GM12865 (cell line): ENCODE measurements around the gene SERGEF.

Source experiments
- DNase-seq: peaks from one replicate; pipeline ENCODE4 v3.0.0; 2010; ENCODE audit warnings: low read depth
- H3K4me3 ChIP-seq: 2 replicates; pipeline ENCODE4 v1.5.1; 2011; ENCODE audit warnings: mild to moderate bottlenecking, low read depth, low read length, control low read depth
- CTCF ChIP-seq: IDR thresholded peaks from 2 replicates; pipeline ENCODE4 v1.5.1; 2011; ENCODE audit warnings: low read length, control low read depth, low read depth, inconsistent platforms; ENCODE audit not compliant: insufficient read depth; ENCODE audit errors: missing control alignments

Gene SERGEF

DNA sequence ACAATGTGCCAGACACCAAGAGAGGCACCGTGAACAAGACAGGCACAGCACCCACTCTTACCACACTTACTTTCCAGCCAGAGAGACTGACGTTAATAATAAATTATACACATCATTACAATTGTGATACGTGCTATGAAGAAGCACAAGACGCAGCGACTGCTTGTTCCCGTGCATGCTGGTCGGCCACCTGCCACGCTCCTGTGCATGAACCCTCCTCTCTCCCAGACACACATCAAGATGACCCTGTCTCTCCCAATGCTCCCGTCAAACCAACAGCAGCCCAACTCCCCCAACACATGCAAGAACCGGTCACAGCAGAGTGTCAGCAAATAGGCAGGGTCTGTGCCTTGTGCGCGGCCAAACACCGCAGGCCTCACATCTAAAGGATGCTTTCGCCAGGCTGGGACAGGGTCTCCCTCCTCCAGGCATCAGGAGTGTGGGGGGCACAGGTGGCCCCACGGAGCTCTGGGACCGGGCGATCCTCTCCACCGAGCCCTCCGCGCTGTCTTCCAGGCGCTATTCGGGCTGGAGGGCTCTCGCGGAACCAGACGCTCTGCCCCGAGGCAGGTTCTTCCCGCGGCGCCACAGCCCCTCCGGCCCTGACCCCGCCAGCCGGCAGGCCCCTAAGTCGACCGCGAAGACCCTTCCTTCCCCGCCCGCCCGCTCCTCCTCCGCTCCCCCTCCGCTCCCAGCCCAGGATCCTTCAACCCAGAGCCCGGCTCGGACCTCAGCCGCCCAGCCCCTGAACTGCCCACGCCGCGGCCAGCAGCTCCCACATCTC lies 533 bp downstream of the SERGEF start:
- DNase-seq: peak; percentile 31
- no peak for TF ChIP-seq CTCF
- H3K4me3 ChIP-seq: peak overlapping the region; percentile 89

- DNase-seq: no peak
- no peak for TF ChIP-seq CTCF
- peak overlapping the region; percentile 89; the same call in 1 of the 2 replicates for H3K4me3 ChIP-seq
Measured at GRCh38 chr11:18011633-18012032, 1.2 kb downstream of the SERGEF start.

- TF ChIP-seq CTCF: no peak
- no peak overlapping the region for H3K4me3 ChIP-seq
- DNase-seq: no peak
Measured at GRCh38 chr11:18010977-18011586, 1.8 kb downstream of the SERGEF start.

DNA sequence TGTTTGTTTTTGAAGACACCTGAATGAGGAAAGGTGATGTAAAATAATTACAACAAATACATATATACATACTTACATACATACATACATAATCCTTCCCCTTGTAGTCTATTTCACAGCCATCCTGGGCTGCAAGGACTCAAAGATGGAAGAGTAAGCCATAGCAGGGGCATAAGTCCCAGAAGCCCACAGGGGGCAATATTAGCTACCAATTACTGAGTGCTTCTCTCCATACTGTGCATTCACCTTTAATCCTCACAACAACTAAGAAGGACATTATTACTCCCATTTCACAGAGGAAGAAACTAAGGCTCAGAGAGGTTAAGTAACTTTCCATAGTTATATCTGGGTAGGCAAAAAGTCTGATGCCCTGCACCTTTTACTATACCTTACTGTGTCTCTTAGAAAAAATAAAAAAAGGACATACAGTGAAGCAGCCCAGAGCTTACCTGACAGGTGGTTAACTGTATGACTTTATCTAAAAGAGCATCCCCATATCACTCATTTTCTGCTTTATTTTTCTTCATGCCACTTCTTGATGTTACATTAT lies 2.7 kb downstream of the SERGEF start:
- peak; percentile 6 for DNase-seq
- no peak for TF ChIP-seq CTCF
- H3K4me3 ChIP-seq: no peak overlapping the region

DNA sequence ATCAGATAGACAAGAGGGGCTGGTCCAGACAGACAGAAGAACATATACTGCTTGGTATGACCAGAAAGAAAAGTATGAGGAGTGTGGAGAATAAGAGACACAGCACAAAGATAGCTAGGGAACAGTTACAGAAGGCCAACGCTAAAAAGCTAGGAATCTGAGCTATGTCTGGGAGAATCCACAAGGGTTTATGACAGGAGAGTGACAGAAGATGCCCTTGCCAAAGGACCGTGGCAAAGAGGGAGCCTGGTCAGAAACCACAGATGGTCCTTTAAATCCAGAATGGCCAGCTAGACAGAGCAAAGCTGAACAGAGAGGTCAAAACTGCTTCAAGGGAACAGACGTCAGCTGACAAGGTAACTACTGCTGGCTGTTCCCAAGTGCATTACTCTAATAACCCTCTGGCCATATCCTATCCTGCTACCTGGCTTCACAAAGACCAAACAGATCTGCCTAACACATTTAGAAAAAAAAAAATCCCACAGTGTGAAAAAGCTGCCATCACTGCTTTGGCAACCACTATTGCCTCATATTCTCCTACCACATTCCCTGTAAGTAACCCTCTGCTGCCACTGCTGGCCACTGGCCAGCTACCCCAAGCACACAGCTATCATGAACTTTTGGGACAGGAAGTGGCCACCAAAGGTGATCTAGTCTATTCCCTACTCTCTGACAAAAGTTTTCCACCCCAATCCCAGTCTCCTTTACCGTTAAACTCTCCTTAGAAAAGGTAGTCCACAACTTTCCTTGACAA lies 7.3 kb downstream of the SERGEF start:
- no peak for TF ChIP-seq CTCF
- H3K4me3 ChIP-seq: no peak overlapping the region
- DNase-seq: no peak

GRCh38 chr11:18001191-18001590 lies 11.7 kb downstream of the SERGEF start:
- H3K4me3 ChIP-seq: no peak overlapping the region
- no peak for DNase-seq
- TF ChIP-seq CTCF: no peak
